Heart left ventricle (tissue), 13 donors: ENCODE results near the gene MEX3D.

Source experiments
- CTCF ChIP-seq, 12 donors: fragments of 200-600 bp; sonication (generic) in 4 of 12; IDR thresholded peaks; one replicate each; pipeline versions ENCODE4 v1.5.0 to v1.8.0; 2018 to 2022; ENCODE audit warnings: antibody characterized with exemption in 12 of 12, mild to moderate bottlenecking in 5 of 12
- POLR2A ChIP-seq, 2 donors: fragments of 450-650 bp; IDR thresholded peaks; one replicate each; pipeline ENCODE4 v1.6.1; 2017; ENCODE audit warnings: antibody characterized with exemption in 2 of 2, mild to moderate bottlenecking in 2 of 2, moderate library complexity in 2 of 2
- donor health status: ischemic (EF 13 %, LVEDD 7.1; RV severe dilation, severe dysfunction).
- donor health status: DM: no; HTN: yes; CAD: no.
- donor health status: DM: no; HTN: no; CAD: no.
- donor health status: ischemic (EF 25% LVEDD 6.9; RV normal size, moderate dysfunction).
- donor health status: ischemic (EF 25% LVEDD 5.7; RV mildly dilated, moderate dysfunction).
- donor health status: ischemic (EF 35%, LVEDD 5.7; RV mildly dilated, moderate dysfunction).
- donor health status: nonischemic (EF 11% LVEDD 7.7; RV severe dilation, severe dysfunction).
- donor health status: DM: yes; HTN: yes; CAD: no.
- donor health status: PGD.
- donor health status: ischemic (EF 29% LVEDD 5.4; RV normal size, mild dysfunction).
- donor health status: nonischemic (EF 23%, LVEDD 6.1; RV moderate dilation, normal function).

GRCh38 chr19:1563251-1563650 lies 4.9 kb downstream of the MEX3D start:
- no peak for TF ChIP-seq CTCF (IDR thresholded peaks at IDR 0.05)
- no peak for TF ChIP-seq POLR2A (IDR thresholded peaks at IDR 0.05)
